Mononuclear cell (primary cell): ENCODE results near the gene SLC22A4. TPM values are rescaled to one million over a fixed set of nuclear protein-coding genes. Genes with fewer than 3 reads are reported as not detected.

ENCODE experiments used
- H3K27me3 ChIP-seq: 2 replicates; pipeline ENCODE4 v1.6.0; 2011; ENCODE audit warnings: low read length, control low read depth; ENCODE audit not compliant: insufficient read depth
- H3K4me1 ChIP-seq: 2 replicates; pipeline ENCODE4 v1.5.1; 2011; ENCODE audit warnings: mild to moderate bottlenecking, low read length, control low read depth; ENCODE audit not compliant: insufficient read depth
- H3K4me3 ChIP-seq: 2 replicates; pipeline ENCODE4 v1.5.1; 2011; ENCODE audit warnings: mild to moderate bottlenecking, low read length, moderate library complexity
- H3K9me3 ChIP-seq: 2 replicates; pipeline ENCODE4 v1.5.1; 2011; ENCODE audit warnings: low read depth, mild to moderate bottlenecking, control low read depth, low read length
- total RNA-seq: library from RNA; depleted of rRNA; stranded (reverse); fragments of >200 nt; gene quantifications from one replicate; pipeline ENCODE4 v1.2.3, GENCODE V29; 2012

Gene SLC22A4
- total RNA-seq, result 2.2 TPM

DNA sequence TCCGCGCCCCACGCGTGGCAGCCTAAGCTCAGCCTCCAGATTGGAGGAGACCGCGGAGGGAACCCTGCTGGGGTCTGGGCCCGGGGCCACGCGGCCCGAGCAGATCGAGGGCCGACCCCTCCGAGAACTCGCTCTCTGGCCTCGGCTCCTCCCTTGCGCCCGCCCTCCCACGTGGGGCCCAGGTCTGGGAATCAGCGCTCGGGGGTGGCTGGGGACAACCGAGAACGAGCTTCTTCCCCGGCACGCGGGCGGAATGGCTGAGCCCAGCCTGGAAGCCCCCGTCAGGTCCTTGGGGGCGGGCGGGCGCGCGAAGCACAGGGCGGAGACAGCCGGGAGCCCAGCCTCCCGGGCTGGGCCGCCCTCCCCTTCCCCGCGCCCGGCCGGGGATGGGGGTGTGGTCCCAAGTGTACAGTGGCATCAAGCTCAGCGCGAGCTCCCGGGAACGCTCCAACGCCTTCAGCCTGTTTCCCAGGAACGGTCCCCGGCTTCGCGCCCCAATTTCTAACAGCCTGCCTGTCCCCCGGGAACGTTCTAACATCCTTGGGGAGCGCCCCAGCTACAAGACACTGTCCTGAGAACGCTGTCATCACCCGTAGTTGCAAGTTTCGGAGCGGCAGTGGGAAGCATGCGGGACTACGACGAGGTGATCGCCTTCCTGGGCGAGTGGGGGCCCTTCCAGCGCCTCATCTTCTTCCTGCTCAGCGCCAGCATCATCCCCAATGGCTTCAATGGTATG lies at the start of gene SLC22A4:
SLC22A4 (plus strand) TSS at position 403 of the 736 bp plus-strand sequence; CDS start at position 626, 223 bp downstream.
- no peaks in the 10 kb centered on the region for H3K9me3 ChIP-seq
- no peaks in the 10 kb centered on the region for H3K27me3 ChIP-seq
- H3K4me3 ChIP-seq, result peak within 1 kb of the TSS; percentile 67
- H3K4me1 ChIP-seq, result peaks cover 76% of the 10 kb centered on the region

DNA sequence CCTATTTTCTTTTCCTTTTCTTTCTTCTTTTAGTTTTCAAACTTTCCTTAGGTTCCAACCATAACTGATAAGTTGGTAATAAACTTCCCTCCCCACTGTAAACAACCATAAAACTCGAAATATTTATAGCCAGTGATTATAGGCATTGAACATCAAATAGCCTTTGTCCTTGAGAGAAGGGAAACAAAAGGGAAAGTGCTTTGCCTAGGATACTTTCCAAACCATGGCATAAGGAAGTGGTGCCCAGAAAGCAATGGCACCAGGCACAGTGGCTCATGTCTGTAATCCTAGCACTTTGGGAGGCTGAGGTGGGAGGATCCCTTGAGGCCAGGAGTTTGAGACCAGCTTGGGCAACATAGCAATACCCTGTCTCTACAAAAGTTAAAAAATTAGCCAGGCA lies 48.6 kb upstream of the SLC22A4 start:
- H3K9me3 ChIP-seq, result peaks cover 15% of the 10 kb centered on the region
- H3K4me3 ChIP-seq, result no peak overlapping the region
- peaks cover 4% of the 10 kb centered on the region for H3K4me1 ChIP-seq
- H3K27me3 ChIP-seq, result no peaks in the 10 kb centered on the region

DNA sequence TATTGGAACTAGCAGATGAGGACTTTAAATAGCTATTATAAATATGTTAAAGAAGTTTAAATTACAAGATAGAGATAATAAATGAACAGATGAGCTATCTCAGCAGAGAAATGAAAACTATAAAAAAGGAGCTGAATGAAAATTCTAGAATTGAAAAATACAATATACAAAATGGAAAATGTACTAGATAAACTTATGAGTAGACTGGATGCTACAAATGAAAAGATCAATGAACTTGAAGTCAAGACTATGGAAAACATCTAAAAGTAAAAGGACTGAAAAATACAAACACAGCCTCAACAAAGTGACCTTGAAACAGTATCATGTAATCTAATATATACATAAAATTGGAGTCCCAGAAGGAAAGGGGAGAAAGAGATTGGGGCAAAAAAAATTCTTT lies 47.4 kb upstream of the SLC22A4 start:
- peaks cover 15% of the 10 kb centered on the region for H3K9me3 ChIP-seq
- H3K27me3 ChIP-seq, result no peaks in the 10 kb centered on the region
- no peak overlapping the region for H3K4me3 ChIP-seq
- peaks cover 4% of the 10 kb centered on the region for H3K4me1 ChIP-seq

DNA sequence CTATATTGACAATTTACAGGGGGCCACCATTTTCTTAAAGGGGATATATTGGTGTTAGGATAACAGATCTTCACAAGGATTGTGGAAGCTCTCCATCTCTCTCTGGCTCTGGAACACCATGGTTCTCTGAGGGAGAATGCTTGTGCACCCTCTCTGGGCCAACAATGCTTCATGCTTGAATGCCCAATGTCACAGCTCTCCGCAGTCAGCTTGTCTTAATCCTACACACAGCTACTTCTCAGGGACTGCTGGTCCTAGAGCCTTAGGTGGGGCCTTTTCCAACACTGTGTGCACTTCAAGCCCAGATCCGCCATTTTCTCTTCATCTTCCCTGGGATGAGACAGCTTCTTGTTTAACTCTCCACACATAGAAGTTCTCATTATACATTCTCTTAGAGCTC lies 43.6 kb upstream of the SLC22A4 start:
- H3K4me3 ChIP-seq, result no peak overlapping the region

DNA sequence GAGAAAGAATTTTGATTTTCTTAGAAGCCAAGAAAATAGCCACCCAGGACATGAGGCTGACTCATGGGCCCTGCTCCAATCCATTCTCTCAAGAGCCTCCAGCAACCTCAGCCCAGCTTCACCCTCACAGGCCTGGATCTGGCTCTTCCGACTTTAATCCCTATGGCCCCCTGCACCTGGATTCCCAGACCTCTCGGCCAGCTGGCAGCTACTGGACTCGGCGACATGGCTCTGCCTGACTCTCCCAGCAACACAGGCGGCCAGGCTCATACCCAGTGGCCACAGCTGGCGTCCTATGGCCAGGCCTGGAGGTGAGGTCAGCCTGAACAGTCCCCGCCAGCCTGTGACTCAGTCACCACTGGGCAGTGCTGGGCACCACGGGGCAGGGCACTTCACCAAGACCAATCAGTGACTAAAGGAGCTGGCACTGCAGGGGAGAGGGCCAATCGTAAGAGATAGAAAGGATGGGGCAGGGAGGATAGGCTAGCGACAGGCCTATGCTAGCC lies 42.9 kb upstream of the SLC22A4 start:
- H3K4me1 ChIP-seq, result peaks cover 4% of the 10 kb centered on the region

More for the DNA sequence above, 43.6 kb upstream of the SLC22A4 start:
- Histone ChIP-seq H3K27me3 (no peaks in the 10 kb centered on the region), H3K9me3 (peaks cover 8% of the 10 kb centered on the region), H3K4me1 (peaks cover 4% of the 10 kb centered on the region)

DNA sequence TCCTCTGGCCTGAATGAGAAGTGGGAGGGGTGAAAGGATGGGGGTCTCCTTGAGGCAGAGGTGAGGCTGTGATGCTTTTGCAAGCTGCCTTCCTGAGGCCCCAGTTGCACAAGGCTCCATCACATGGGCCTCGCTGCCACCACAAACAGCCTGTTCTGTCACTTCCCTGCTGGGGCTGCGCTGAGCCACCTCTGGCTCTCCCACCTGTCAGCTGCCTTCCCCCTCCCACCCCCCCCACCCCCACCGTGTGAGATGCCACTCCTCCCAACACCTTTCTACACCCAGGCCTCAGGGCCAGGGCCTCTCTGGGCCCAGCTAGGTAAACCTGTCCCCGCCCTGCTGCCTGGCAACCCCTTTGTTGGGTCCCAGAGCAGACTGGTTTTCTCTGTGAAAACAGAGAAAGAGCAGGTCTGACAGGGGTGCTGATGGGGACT lies 41.2 kb upstream of the SLC22A4 start:
- H3K4me1 ChIP-seq, result peaks cover under 1% of the 10 kb centered on the region
- H3K27me3 ChIP-seq, result peaks cover 14% of the 10 kb centered on the region
- no peaks in the 10 kb centered on the region for H3K9me3 ChIP-seq
- H3K4me3 ChIP-seq, result no peak overlapping the region

More for the DNA sequence above, 42.9 kb upstream of the SLC22A4 start:
- Histone ChIP-seq H3K9me3 (peaks cover 7% of the 10 kb centered on the region), H3K4me3 (no peak overlapping the region), H3K27me3 (peaks cover 3% of the 10 kb centered on the region)

DNA sequence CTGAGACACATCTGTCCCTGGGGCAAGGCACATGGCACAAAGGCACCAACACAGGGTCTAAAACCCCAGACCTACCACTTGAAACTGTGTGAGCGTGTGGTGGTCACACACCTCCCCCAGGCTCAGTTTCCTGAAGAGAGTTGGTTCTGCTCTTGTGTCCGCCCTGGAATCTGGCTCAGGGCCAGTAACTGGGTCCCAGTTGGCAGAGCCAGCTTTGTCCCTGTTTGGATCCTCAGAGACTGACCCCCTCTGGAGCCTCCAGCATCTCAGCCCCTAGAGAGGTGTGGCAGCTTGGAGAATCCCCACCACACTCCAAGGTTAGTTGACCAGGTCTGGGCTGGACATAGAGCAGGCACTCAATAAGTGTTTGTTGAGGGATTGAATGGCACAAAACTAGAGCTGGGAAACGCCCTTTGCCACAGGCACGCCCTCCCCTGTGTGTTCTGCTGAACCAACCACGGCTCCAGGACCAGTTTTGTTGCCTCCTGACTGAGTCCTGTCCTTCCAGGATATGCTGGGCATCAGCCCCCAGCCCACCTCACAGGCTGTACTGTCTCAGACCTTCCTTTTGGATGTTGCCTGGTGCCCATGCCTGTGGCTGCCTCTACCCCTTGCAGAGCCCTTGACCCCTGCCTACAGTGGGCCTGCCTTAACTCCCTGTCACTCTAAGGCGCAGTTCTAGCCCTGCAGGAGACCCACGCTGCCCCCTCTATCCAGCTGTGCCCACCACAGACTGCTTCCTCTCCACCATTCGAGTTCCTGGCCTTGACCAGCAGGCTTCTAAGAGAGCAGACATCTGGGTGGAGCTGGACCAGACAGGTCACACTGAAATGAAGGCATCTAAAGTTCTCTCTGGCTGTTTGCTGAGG lies 40.5 kb upstream of the SLC22A4 start:
- Histone ChIP-seq H3K27me3 (peaks cover 17% of the 10 kb centered on the region), H3K9me3 (no peaks in the 10 kb centered on the region), H3K4me3 (no peak overlapping the region), H3K4me1 (no peaks in the 10 kb centered on the region)

DNA sequence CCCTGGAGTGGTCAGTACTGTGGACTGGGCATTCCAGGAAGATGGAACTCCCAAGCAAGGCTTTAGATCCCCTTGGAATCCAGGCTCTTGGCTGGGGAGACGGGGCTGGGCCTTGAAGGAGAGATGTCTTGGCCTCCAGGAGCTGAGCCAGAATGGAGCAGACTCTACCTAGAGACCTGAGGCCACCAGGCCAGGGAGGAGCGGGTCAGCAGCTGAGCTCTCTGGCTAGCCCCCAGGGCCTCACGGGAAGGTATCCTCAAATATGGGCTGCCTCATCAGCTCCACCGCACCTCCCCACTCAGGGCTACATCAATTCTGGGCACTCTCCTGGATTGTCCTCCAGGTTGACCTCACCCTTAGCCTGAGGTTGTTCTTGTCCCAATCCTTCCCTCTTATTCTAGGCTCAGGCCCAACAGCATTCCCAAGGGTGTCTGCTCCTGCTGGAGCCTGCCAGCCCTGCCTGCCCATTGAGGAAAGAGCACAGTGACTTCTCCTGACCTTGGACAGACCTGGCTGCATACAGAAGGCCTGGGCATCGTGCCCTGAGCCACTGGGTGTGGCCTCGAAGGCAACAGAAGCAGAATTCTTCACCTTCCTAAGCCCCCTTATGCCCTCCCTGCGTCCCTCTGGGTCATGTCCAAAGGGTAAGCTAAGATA lies 39.7 kb upstream of the SLC22A4 start:
- H3K9me3 ChIP-seq, result no peaks in the 10 kb centered on the region
- H3K27me3 ChIP-seq, result peaks cover 17% of the 10 kb centered on the region
- no peak overlapping the region for H3K4me3 ChIP-seq
- no peaks in the 10 kb centered on the region for H3K4me1 ChIP-seq

DNA sequence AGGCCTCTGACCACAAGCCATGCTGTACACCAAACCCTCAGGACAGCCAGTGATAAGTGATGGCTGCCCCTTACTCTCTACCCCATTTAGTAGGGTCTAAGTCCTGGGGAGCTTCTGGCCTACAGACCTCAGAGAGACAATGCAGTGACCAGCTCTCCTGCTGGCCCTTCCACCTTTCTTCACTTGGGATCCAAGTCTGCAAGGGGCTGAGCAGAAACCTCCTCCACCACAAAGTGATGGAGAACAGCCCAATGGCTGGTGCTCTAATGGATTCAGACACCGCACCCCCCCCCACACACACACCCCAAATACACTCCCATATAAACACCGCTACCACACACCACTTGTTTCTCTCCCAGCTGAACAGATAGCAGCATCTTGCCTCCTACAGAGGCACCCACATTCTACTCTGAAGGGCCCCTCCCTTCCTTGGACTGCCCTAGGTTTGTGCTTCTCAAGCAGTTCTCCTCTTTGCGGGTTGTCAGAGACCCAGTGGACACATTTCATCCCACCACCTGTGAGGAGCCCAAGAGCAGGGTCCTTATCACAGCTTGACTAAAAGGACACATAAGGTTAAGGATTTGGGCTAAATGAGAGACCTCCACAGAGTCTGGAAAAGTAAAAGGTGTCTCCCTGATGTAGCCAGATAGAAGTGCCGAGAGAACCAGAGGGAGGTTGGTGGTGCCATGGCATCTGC lies 38.0 kb upstream of the SLC22A4 start:
- Histone ChIP-seq H3K27me3 (peaks cover 17% of the 10 kb centered on the region), H3K4me1 (no peaks in the 10 kb centered on the region), H3K9me3 (no peaks in the 10 kb centered on the region)

DNA sequence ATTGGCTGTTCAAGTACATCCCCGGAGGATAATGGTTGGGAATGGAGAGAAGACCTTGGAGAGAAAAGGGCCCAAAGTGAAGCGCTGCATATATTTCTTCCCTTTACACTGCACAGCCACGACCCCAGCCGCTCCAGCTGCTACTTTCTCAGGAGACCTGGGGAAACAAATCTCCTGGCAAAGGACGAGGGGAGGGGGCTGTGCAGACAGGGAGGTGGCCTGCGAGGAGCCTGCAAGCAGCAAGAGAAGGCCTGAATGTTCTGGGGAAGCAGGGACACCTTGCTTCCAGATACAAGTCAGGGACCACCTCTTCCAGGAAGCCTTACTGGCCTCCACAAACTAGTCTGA lies 37.4 kb upstream of the SLC22A4 start:
- peaks cover 17% of the 10 kb centered on the region for H3K27me3 ChIP-seq
- no peak overlapping the region for H3K4me3 ChIP-seq
- no peaks in the 10 kb centered on the region for H3K4me1 ChIP-seq
- no peaks in the 10 kb centered on the region for H3K9me3 ChIP-seq

More for the DNA sequence above, 38.0 kb upstream of the SLC22A4 start:
- H3K4me3 ChIP-seq, result no peak overlapping the region

DNA sequence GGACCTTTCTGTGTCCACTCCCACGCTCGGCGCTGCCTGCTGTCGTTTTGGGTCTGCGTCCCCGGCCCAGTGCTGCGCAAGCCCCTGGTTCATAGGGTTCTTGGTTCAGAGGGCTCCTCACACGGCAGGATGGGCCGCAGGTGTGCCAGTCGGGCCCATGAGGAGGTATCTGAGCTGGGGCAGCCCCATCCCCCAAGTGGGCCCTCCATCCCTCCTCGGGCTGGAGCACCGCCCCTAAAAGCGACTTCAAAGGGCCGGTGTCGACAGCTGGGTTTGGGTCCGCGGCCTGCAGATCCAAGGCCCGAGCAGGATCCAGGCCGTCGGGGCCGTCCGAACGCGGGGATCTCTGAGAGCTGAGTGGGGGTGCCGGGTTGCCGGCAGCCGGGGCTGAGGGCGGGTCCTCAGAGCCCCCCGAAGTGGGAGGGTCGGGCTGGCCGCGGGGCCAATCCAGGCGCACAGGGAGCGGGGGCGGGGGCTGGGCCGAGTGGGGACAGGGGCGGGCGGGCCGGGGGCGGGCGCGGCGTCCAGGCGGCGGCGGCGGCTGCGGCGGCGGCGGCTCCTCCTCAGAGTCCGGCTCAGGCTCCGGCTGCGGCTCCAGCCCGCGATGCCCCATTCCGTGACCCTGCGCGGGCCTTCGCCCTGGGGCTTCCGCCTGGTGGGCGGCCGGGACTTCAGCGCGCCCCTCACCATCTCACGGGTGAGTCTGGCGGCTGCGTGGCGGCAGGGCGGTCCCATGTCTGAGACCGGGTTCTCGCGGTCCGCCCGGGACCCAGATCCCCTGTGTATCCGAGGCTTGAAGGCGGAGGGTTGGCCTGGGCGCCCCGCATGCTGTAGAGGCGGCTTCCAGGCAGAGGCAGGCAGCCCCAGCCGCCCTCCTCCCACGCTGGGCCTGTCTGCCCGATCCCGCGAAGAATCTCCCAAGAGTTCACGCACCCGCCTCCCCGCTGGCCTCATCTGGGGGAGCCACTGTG lies 36.8 kb upstream of the SLC22A4 start, which contains the start of gene PDLIM4:
PDLIM4 (plus strand) TSS at position 566 of the 971 bp plus-strand sequence; CDS start at position 605, 39 bp downstream.
- no peaks in the 10 kb centered on the region for H3K9me3 ChIP-seq
- no peak within 1 kb of the TSS for H3K4me3 ChIP-seq
- H3K4me1 ChIP-seq, result no peaks in the 10 kb centered on the region

DNA sequence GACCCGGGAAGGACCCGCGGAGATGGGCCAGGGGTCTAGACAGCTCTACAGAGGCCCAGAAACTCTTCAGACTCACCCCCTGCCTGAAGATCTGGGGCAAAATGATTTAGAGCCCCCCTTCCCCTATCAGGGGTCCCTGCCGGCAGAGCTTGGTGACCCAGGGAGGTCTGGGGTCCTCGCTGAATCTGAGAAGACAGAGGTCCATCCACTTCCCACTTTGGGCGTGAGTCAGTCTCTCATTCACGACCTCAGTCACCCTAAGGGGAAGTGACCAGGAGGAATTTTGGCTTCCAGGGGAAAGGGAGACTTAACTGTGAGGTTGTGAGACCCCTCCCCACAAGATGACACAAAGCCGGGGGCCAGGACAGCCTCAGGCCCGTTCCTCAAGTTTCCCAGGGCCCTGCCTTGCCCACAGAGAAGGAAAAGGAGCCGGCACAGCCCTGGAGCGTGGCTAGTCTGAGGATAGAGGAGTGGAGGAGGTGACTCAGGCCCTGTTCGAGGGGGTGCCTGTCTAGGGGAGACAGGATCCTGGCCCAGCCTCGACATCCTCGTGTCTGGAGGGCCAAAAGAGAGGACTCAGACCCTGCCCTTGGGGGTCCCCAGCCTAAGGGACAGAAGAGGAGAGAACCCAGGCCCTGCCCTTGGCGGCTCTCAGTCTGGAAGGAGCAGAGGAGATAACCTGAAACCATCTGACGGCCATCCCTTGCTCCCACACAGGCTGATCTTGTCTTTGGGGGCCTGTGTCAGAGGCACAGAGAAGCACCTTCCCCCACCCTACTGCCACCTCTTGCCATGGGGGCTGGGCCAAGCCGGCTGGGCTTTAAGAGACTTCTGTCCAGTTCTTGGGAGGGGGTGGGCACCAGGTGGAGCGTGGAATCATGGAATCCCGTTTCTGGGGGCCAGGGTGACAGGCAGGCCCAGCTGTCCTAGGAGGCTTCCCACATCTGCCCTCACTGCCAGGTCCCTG lies 35.8 kb upstream of the SLC22A4 start:
- no peaks in the 10 kb centered on the region for H3K9me3 ChIP-seq
- peaks cover 17% of the 10 kb centered on the region for H3K27me3 ChIP-seq
- H3K4me3 ChIP-seq, result no peak overlapping the region
- no peaks in the 10 kb centered on the region for H3K4me1 ChIP-seq

More for the DNA sequence above, 36.8 kb upstream of the SLC22A4 start, which contains the start of gene PDLIM4:
- H3K27me3 ChIP-seq, result peaks cover 17% of the 10 kb centered on the region
